Measurements from ENCODE around the gene ADCY10. TPM values are rescaled to one million over a fixed set of nuclear protein-coding genes. Genes with fewer than 3 reads are reported as not detected.

The ADCY10 gene
- total and polyA plus RNA-seq, 2 of the 4 experiments (the other 2 are of a cell fraction) = under 0.01 to 0.03 TPM

- Histone ChIP-seq H2BK120ac (ENCODE audit: low read depth, low read length) (no peak overlapping the region), H3K9me3 (ENCODE audit: control insufficient read depth, insufficient read depth, low read length) (no peaks in the 10 kb centered on the region), H3K27ac (ENCODE audit: insufficient read depth, low read length) (no peak overlapping the region), H2BK5ac (ENCODE audit: low read depth, low read length, poor library complexity, severe bottlenecking) (no peak overlapping the region), H3K23ac (ENCODE audit: low read depth, low read length) (no peak overlapping the region), H3K27me3 (ENCODE audit: control insufficient read depth, insufficient read depth, low read length) (no peaks in the 10 kb centered on the region), H4K20me1 (ENCODE audit: insufficient read depth, low read length) (peaks cover 47% of the 10 kb centered on the region), H3K79me1 (ENCODE audit: low read depth in 1 of 2, low read length in 2 of 2) (peaks cover 18 to 42% of the 10 kb centered on the region in 2 experiments), H3K4me3 (ENCODE audit: insufficient read depth, low read depth, low read length) (no peak overlapping the region), H3K9ac (ENCODE audit: low read depth, low read length) (no peak overlapping the region), H4K8ac (ENCODE audit: low read depth in 2 of 2, low read length in 2 of 2) (no peak overlapping the region), H3K14ac (replicated peaks; ENCODE audit: low read depth, low read length) (no peak overlapping the region), H3K4ac (ENCODE audit: low read depth, low read length) (no peak overlapping the region), H4K91ac (ENCODE audit: insufficient read depth, low read depth, low read length) (no peak overlapping the region), H2AFZ (replicated peaks; ENCODE audit: low read length, poor library complexity) (no peak overlapping the region), H2AK9ac (replicated peaks; ENCODE audit: low read depth, low read length, poor library complexity) (no peak overlapping the region), H2BK20ac (ENCODE audit: low read depth, low read length) (no peak overlapping the region), H3K4me1 (ENCODE audit: control insufficient read depth, insufficient read depth, low read length) (peaks cover 6% of the 10 kb centered on the region), H2BK15ac (ENCODE audit: low read depth, low read length) (no peak overlapping the region), H3K9me1 (ENCODE audit: insufficient read depth, low read length) (no peaks in the 10 kb centered on the region), H3K4me2 (ENCODE audit: low read depth, low read length) (no peak overlapping the region), H3K36me3 (ENCODE audit: control insufficient read depth, insufficient read depth, low read length) (peaks cover 14% of the 10 kb centered on the region), H2AK5ac (ENCODE audit: low read depth, low read length) (no peak overlapping the region), H4K5ac (ENCODE audit: low read depth, low read length) (no peak overlapping the region), H3K56ac (ENCODE audit: extremely low read depth, insufficient read depth, low read length) (no peak overlapping the region), H3K18ac (ENCODE audit: low read depth, low read length) (no peak overlapping the region)
- ATAC-seq (ENCODE audit: low read depth) = no peak
- ChIA-PET POLR2A (ENCODE audit: unreplicated experiment) (no interaction called here), CTCF (no interaction called here)
- in situ Hi-C loops (cut with MboI; ENCODE audit: low sequenced_read_pairs) = no loop called here
- whole genome bisulfite sequencing, 2 experiments (ENCODE audit: extremely low coverage in 2 of 2, insufficient read length in 1 of 2) = no CpG with 5 or more reads among the region's 1 CpG
- BruUV-seq (replicated peaks) = no TSS peak
- intact Hi-C loops (cut with micrococcal nuclease) = loop anchor here (2.0 kb wide), 1 partner anchor 14 kb away; no protein-coding TSS in a partner anchor
- dilution Hi-C loops (cut with HindIII; ENCODE audit: low sequenced_read_pairs, unreplicated experiment) = no loop called here
- TF ChIP-seq RFX5 (IDR thresholded peaks at IDR 0.05; ENCODE audit: low read depth, low read length) (no peak), SMC3 (IDR thresholded peaks at IDR 0.05; ENCODE audit: low read depth, low read length) (no peak), FOS (IDR thresholded peaks at IDR 0.05; ENCODE audit: low read depth, low read length) (no peak), POLR2A (IDR thresholded peaks at IDR 0.05; ENCODE audit: low read depth, low read length) (no peak), NFE2L2 (IDR thresholded peaks at IDR 0.05; ENCODE audit: low read depth, low read length) (no peak), BHLHE40 (IDR thresholded peaks at IDR 0.05; ENCODE audit: low read depth, low read length) (no peak), USF2 (IDR thresholded peaks at IDR 0.05; ENCODE audit: low read depth, low read length) (no peak), MAFK (IDR thresholded peaks at IDR 0.05; ENCODE audit: low read depth, low read length) (no peak), CEBPB (IDR thresholded peaks at IDR 0.05; ENCODE audit: low read depth, low read length) (no peak), CHD1 (IDR thresholded peaks at IDR 0.05; ENCODE audit: low read depth, low read length) (no peak), RCOR1 (IDR thresholded peaks at IDR 0.05; ENCODE audit: insufficient replicate concordance, low read length) (no peak), MAZ (IDR thresholded peaks at IDR 0.05; ENCODE audit: borderline replicate concordance, low read depth, low read length) (no peak), MXI1 (IDR thresholded peaks at IDR 0.05; ENCODE audit: borderline replicate concordance, low read depth, low read length) (no peak), RAD21 (IDR thresholded peaks at IDR 0.05; ENCODE audit: low read length) (no peak), ELK1 (IDR thresholded peaks at IDR 0.05; ENCODE audit: borderline replicate concordance, low read depth, low read length) (no peak), CTCF (conservative IDR thresholded peaks at IDR 0.05; ENCODE audit: low read depth, low read length) (no peak)
- DNase-seq = no peak
Measured at GRCh38 chr1:167950569-167950968, 36.6 kb upstream of the ADCY10 start.

Data from IMR-90 (cell line).